ENCODE data around the gene ATP5PO.

GRCh38 chr21:33859373-33860102, 56.1 kb downstream of the ATP5PO start:
- TF ChIP-seq, protein P1, sequence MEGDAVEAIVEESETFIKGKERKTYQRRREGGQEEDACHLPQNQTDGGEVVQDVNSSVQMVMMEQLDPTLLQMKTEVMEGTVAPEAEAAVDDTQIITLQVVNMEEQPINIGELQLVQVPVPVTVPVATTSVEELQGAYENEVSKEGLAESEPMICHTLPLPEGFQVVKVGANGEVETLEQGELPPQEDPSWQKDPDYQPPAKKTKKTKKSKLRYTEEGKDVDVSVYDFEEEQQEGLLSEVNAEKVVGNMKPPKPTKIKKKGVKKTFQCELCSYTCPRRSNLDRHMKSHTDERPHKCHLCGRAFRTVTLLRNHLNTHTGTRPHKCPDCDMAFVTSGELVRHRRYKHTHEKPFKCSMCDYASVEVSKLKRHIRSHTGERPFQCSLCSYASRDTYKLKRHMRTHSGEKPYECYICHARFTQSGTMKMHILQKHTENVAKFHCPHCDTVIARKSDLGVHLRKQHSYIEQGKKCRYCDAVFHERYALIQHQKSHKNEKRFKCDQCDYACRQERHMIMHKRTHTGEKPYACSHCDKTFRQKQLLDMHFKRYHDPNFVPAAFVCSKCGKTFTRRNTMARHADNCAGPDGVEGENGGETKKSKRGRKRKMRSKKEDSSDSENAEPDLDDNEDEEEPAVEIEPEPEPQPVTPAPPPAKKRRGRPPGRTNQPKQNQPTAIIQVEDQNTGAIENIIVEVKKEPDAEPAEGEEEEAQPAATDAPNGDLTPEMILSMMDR (IDR thresholded peaks at IDR 0.05) = no peak
- TF ChIP-seq POLR2A (IDR thresholded peaks at IDR 0.05) = no peak
- TF ChIP-seq EP300 (IDR thresholded peaks at IDR 0.05) = no peak
- no peak for TF ChIP-seq POLR2AphosphoS5 (IDR thresholded peaks at IDR 0.05)
